ENCODE measurements around the gene CEBPG. TPM values are rescaled to one million over a fixed set of nuclear protein-coding genes. Genes with fewer than 3 reads are reported as not detected.

CEBPG gene
- total and polyA plus RNA-seq, 9 of the 15 experiments (the other 6 are each of a cell fraction or from before 2014, with no cell fraction given) = 9.5 to 34.9 (median 30.9) TPM

DNA sequence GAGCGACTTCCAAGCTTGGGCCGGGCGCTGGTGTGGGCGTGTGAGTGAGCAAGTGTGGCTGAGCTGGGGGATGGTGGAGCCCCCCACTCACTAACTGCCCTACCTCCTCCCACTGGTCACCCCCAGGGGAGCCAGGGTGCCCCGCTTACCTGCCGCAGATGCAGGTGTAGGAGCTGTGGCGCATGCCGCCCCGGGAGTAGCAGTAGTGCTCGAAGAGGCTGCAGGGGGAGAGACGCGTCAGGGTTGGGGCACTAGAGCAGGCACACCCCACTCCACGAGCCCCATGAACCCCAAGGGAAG is 39.9 kb downstream of the CEBPG start:
- no peaks in the 10 kb centered on the region for H3K36me3 ChIP-seq (ENCODE audit: control insufficient read depth, insufficient read depth, low read length)
- H3K9me1 ChIP-seq (ENCODE audit: control insufficient read depth, insufficient read depth, low read length) = no peaks in the 10 kb centered on the region
- no peak overlapping the region for H3K4me3 ChIP-seq
- no TSS peak for BruUV-seq (replicated peaks)
- H4K20me1 ChIP-seq (replicated peaks; ENCODE audit: control insufficient read depth, insufficient read depth, low read length) = peaks cover 21% of the 10 kb centered on the region
- H2AFZ ChIP-seq (ENCODE audit: low read depth, low read length) = no peak overlapping the region
- H3K9ac ChIP-seq (ENCODE audit: insufficient read depth in 1 of 2, low read depth in 2 of 2, low read length in 2 of 2) = no peak overlapping the region
- TF ChIP-seq SIN3B (IDR thresholded peaks at IDR 0.05; ENCODE audit: low read depth) = no peak
- TF ChIP-seq MAFG (tag; conservative IDR thresholded peaks at IDR 0.05) = no peak
- no peak for TF ChIP-seq SMAD1 (IDR thresholded peaks at IDR 0.05; ENCODE audit: low read depth, low read length, partially characterized antibody)
- TF ChIP-seq, protein P1, sequence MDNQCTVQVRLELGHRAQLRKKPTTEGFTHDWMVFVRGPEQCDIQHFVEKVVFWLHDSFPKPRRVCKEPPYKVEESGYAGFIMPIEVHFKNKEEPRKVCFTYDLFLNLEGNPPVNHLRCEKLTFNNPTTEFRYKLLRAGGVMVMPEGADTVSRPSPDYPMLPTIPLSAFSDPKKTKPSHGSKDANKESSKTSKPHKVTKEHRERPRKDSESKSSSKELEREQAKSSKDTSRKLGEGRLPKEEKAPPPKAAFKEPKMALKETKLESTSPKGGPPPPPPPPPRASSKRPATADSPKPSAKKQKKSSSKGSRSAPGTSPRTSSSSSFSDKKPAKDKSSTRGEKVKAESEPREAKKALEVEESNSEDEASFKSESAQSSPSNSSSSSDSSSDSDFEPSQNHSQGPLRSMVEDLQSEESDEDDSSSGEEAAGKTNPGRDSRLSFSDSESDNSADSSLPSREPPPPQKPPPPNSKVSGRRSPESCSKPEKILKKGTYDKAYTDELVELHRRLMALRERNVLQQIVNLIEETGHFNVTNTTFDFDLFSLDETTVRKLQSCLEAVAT (IDR thresholded peaks at IDR 0.05) = no peak
- peaks cover 0 to 25% of the 10 kb centered on the region in 2 experiments; a peak in 2 of 5 replicates for H3K27me3 ChIP-seq (ENCODE audit: control insufficient read depth in 2 of 2, insufficient read depth in 2 of 2, low read length in 2 of 2)
- CTCF ChIA-PET (ENCODE audit: low intra/inter-chr PET ratio) = no interaction called here
- ATAC-seq = no peak
- no peaks in the 10 kb centered on the region for H3K9me3 ChIP-seq (replicated peaks; ENCODE audit: control insufficient read depth, insufficient read depth, low read depth, low read length)
- 1% methylated on average over 9 of the region's 13 CpGs for WGBS (ENCODE audit: insufficient coverage, low coverage, missing lambda C conversion rate)
- POLR2A ChIA-PET = interaction anchor here (0.7 kb wide), 1 partner anchor 323 kb away, joined by 3 read pairs; no protein-coding TSS in a partner anchor
- DNase-seq (ENCODE audit: extremely low read depth in 1 of 4, low spot score in 3 of 4) = no peak
- peaks cover 0 to 14% of the 10 kb centered on the region in 2 experiments; a peak in 2 of 5 replicates for H3K4me1 ChIP-seq (replicated peaks in 1 of 2; ENCODE audit: control insufficient read depth in 2 of 2, insufficient read depth in 2 of 2, low read length in 2 of 2)
- no peaks in the 10 kb centered on the region for H3K79me2 ChIP-seq (ENCODE audit: control insufficient read depth, insufficient read depth, low read length)
- no peak overlapping the region for H3K27ac ChIP-seq (ENCODE audit: extremely low read depth, low read depth, low read length)
- in situ Hi-C loops (cut with MboI) = no loop called here
- H3K4me2 ChIP-seq (ENCODE audit: insufficient read depth, low read length) = no peak overlapping the region
- no peak for FAIRE-seq
- intact Hi-C loops (cut with micrococcal nuclease) = no loop called here

Data from K562 (cell line).